Esophagus muscularis mucosa (tissue), 3 donors: Measurements from ENCODE around the gene SPDYC.
A peak's percentile ranks its signal among the peaks of the same experiment; 100 is the strongest.

Experiments used
- CTCF ChIP-seq, 3 experiments: fragments of 200-600 bp in 2 of 3; fragments of 450-650 bp in 1 of 3; sonication (generic) in 2 of 3; IDR thresholded peaks; one replicate each; pipeline ENCODE4 v1.5.1; 2017 to 2019; ENCODE audit warnings: antibody characterized with exemption in 3 of 3, mild to moderate bottlenecking in 2 of 3, moderate library complexity in 1 of 3
- POLR2A ChIP-seq: fragments of 450-650 bp; IDR thresholded peaks from one replicate; pipeline ENCODE4 v1.6.1; 2017; ENCODE audit warnings: antibody characterized with exemption, moderate library complexity, mild to moderate bottlenecking, low read depth
- POLR2AphosphoS5 ChIP-seq, 2 donors: sonication (generic); formaldehyde crosslinking; IDR thresholded peaks; one replicate each; pipeline ENCODE4 v1.6.1; 2017; ENCODE audit warnings: antibody characterized with exemption in 2 of 2

GRCh38 chr11:65150509-65151299, 19.3 kb upstream of the SPDYC start:
- TF ChIP-seq CTCF (IDR thresholded peaks at IDR 0.05) (no peak), POLR2AphosphoS5 (IDR thresholded peaks at IDR 0.05) (peak in 1 of 2 donors; percentile 25), POLR2A (no peak)
